Measurements from ENCODE around the gene BSDC1.

Gene BSDC1

DNA sequence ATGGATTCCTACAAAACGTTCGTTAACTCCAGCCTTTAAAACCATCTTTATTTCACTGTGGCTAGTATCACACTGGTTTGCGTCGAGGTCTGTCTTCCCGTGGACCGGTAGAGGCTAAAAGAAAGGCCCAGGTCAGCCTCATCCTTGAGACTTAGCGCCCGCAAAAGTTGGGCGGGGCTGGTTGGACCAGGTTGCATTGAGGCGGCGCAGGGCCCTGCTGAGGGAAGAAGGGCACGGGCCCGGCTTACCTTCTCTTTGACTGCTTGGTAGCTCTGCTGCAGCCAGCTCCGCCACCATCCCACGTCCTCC, 455 bp downstream of the BSDC1 start:
- DNase-seq: no peak

DNA sequence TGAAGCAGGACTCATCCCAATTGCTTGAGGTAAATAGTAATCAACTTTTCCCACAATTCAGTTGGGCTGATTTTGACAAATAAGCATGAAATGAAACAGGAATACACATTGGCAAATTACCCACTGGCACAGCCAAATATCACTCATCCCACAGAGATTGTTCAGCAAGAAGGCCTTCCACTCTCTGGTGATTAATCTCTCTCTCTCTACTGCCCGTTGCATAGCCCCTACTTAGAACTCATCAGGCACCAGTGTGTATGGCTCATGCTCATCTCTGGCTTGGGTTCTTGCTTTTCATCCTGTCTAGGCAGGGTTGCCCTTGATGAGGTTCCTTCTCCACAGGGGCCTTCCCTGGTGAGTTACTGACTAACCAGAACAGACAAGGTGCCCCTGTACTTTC, 1.1 kb downstream of the BSDC1 start:
- DNase-seq: no peak

DNA sequence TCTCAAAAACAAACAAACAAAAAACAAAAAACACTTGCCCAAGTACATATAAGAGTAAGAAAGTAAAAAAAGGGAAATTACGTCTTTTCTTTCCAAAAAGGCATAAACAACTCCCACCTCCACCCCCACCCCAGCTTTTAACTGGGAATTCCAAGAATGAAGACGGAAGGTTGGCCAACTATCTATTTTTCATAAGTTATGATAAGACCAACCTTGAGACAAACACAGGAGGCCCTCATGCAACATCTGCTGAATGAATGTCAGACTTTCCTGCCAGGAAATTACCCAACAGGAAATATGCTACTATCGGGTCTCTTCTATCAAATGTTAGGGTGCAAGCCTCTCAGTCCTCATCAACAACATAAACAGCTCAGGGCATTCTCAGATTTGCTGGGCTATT, 1.9 kb downstream of the BSDC1 start:
- DNase-seq: no peak

DNA sequence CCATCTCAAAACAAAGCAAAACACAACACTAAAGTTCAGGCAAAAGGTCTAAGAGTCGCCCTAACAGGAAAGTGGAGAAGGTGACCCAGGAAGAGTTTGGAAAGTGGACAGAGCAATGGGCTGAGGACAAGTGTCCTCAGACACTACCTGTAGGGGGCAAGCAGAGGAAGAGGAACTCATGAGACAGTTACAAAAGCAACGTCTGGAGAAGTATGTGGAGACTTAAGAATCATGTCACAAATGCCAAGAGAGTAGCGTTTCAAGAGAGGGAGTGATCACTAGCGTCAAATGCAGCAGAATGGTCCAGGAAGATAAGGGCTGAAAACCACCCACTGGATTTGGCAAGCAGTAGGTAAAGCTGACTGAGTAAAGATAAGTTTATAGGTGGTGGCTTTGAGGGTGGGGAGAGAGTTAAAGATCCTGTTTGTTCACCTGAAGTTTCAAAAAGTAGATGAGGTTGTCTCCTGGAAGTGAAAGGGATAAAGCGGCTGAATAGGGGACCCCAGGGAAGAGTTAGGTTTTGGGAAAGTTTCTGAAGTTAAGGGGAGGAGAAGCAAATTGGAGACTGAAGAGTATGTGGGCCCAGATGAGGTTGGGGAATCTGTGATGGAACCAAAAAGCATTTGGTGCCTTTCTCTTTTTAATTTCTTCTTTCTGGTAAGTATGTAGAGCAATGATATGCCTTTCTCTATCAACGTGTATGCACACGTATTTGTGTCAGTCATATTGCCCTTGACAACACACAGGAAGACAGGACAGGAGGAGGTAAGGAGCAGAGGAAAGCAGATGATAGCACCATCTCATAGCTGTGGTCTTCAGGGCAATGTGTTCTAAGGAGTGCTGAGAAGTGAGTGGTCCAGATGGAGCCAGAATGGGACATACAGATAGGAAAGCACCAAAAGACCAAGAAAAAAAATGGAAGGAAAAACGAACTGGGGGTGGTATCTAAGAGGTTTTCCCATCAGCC, 3.1 kb downstream of the BSDC1 start:
- DNase-seq: no peak

DNA sequence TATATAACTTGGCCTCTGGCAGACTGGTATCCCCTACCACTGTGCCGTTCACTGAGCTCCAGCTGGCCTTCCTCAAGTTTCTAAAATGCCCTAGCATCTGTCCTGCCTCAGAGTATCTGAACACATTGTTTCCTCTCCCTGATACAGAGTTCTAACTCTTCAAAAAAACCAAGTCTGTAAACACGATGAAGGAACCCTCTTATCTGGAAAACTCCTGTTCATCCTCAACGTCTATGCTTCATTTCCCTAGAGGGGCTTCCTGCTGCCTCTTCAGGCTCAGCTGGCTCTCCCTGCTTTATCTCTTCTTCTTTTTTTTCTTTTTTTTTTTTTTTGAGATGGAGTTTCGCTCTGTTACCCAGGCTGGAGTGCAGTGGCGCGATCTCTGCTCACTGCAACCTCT, 5.6 kb downstream of the BSDC1 start:
- no peak for DNase-seq

DNA sequence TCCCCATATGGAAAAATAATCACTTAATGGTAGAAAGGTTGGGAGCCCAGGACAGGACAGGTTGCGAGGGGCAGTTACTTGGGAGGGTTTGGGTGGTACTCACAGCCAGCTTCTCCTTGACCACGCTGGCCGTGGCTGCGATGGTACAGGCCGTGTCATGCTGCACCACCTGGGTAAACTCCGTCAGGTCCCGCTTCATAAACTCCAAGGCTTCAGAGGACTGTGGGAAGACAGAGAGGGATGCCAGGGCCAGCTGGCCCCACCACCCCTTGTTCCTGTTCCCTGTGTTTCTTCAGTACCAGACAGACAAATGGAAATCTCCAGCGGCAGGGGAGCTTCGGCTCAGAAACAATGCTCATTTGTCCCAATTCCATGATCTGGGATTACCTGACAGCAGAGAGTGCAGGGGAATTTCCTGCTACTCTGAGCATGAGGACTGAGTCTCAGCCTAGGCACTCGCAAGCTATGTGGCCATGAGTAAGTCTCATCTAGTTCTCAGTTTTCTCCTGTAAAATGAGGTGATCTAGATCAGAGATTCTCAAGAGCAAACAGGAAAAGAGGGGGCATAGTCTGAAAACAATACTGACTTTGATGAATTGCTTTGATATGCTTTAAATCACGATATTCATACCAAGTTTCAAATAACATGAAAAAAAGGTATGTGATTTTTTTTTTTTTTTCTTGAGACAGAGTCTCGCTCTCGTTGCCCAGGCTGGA, 7.4 kb downstream of the BSDC1 start:
- no peak for DNase-seq

DNA sequence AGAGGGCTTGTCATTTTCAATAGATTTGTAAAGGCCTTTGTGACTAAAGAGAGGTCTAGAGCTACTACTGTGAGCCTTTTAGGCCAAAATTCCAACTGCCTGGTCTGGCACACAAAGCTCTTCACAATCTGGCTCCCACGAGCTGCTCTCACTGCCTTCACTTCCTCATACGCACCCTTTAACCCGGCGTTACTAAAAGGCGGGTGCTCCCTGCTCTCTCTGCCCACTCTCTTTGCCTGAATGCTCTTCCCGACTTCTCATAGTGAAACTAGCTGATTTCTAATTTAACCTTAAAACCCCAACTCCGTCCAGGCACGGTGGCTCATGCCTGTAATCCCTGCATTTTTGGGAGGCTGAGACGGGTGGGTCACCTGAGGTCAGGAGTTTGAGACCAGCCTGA, 14.2 kb downstream of the BSDC1 start:
- DNase-seq: no peak

DNA sequence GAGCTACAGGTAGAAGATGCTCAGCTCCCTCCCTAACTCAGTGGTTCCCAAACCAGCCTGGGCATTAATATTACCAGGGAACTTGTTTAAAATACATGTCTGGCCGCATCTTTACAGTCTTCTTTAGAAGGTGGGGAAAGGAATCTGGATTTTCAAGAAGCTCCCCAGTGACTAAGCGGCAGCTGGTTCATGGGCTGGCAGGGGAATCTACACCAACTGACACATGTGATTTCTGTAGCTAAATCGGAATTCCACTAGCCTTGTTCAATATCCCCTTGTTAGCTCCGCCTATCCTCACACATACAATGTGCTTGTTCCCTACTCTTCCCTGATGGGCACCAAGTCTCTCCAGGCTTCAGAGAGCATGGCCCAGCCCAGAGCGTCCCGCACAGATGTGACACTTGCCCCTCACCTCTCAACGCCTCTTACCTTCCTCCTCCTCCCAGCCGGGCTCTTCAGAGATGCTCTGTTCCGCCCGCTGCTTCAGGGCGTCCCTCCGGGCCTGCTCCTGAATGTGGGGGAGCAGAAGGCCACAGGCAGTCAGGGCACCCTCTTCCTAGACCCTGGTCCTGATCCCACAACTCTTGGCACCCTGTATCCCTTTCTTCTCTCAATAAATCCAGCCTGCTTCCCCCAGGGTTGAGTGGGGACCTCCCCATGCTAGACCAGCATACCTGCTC, 16.6 kb downstream of the BSDC1 start:
- DNase-seq: no peak

DNA sequence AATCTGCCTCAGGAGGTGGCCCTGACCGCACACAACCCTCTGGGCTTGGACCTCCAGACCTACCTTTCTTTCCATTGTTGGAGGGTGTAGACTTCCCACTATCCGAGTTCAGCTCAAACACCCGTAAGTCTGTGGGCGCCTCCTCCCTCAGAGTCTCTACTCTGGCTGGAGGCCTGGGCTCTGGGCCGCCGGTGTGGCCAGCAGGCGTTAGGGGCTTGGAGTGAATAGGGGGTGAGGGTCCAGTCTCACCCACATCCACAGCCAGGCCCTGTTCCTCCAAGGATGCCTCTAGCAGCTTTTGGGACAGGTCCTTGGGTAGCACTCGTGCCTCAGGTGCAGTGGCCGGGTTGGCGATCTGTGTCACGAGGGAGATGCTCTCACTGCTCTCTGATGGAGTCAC, 18.0 kb downstream of the BSDC1 start:
- no peak for DNase-seq

DNA sequence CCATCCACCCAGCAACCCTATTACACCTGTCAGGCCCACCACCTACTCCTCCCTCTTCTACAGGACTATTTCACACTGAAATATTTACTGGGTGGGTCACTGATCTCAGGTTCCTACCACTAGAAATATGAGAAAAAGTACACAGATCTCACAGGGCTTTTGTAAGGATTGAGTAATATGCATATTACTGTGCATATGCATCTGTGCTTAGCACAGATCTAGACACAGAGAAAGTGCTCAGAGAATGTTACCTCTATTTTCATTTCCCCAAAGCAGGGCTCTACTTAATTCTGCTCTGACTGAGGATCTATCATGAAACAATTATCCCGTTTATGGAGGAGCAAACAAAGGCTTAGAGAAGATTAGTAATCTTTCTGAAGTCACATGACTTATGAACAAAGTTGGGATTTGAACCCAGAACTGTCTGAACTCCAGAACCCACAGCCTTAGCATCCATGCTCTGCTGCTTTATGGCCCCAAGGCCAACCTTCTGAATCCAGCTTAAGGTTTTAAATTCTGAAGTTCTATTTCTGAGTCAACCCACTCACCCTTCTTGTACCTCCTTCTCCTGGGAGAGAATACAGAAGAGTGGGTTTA, 20.1 kb downstream of the BSDC1 start:
- DNase-seq: no peak

DNA sequence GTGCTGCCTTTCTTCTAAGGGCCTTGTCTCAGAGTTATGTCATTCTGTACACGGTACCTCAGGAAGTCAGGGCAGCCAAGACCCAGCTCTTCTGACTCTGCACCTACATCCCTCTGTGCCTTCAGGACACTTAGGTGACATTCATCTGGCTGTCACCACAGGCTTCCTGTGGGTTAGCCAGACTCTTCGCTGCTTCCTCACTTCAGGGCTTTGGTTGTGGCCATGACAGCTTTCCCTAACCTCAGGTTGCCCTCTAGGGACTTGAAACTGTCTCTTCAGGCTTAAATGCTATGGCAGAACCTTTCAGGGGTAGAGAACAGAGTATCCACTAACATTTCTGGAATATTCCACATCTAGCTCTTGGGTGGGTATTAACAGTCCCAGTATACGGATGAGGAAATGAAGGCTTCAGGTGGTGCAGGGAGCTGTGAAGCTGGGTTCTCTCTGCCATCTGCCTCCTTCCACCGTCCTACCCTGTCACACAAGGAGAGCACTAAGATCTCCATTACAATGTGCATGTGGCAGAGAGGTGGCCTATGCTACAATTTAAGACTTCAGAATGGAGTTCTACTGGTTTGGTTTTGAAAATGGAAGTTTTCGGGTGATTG, 22.0 kb downstream of the BSDC1 start:
- no peak for DNase-seq

DNA sequence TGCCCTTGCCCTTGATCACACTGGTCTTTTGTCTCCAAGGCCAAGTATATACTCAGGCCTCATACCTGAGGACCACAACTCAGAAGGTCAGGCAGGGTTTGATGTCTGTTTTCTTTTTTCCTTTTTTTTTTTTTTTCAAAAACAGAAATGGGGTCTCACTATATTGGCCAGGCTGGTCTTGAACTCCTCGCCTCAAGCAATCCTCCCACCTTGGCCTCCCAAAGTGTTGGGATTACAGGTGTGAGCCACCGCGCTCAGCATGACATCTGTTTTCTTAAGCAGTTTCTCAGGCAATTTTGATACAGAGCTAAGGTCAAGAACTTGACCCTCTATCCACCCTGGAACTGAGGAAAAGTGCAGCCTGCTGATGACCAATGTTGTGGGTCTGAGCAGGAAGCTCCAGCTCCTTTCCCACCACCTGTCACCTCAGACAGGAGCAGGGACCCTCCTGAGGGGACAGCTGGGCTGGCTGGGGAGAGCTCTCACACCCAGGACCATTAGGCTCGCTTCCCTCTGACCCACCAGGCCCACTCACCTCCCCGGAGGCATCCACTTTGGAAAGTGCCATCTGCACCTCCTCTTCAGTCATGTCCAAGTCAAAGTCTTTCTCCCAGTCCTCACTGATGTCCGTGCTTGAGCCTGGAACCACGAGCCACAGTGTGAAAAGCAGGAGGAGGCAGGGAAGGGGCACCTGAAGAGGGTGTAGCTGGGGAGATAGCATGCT, 26.2 kb downstream of the BSDC1 start:
- no peak for DNase-seq

DNA sequence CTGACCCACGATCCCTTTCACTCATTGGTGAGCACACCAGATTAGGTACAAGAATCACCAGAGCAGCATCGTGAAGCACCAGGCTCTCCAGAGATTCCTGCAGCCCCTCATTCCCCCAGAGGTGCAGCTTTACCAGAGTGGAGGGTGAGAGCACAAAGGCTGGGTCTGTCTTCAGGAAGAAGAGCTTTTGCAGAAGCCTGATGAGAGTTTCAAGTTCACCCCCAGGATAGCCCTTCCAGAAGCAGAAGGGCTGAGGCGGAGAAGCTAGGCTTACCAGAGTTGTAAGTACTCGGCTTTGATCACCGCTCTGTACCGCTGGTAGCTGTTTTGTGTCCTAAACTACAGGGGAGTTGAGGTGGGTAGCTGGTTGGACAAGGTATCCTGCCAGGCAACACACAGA, 28.8 kb downstream of the BSDC1 start:
- DNase-seq: no peak

DNA sequence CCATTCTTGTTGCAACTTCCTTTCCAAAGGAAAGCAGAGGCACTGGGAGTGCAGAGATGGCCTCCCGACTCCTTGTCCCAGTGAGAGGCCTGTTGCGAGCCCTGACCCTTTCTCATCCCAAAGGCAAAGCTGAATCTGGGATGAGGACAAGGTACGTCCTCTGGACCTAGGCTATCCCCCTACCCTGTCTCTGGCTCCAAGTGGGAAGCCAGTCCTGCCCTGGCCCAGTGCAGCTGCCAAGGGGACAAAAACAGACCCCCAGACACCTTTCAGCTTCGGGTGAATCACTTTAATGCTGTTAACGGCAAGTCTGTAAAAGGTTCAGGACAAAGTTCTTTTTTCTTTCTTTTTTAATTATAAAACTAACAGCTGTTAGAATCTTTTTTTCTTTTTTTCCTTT, 29.4 kb downstream of the BSDC1 start:
- no peak for DNase-seq

DNA sequence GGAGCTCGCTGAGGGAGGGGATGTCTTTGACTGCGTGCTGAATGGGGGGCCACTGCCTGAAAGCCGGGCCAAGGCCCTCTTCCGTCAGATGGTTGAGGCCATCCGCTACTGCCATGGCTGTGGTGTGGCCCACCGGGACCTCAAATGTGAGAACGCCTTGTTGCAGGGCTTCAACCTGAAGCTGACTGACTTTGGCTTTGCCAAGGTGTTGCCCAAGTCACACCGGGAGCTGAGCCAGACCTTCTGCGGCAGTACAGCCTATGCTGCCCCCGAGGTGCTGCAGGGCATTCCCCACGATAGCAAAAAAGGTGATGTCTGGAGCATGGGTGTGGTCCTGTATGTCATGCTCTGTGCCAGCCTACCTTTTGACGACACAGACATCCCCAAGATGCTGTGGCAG, 30.5 kb downstream of the BSDC1 start:
- no peak for DNase-seq

DNA sequence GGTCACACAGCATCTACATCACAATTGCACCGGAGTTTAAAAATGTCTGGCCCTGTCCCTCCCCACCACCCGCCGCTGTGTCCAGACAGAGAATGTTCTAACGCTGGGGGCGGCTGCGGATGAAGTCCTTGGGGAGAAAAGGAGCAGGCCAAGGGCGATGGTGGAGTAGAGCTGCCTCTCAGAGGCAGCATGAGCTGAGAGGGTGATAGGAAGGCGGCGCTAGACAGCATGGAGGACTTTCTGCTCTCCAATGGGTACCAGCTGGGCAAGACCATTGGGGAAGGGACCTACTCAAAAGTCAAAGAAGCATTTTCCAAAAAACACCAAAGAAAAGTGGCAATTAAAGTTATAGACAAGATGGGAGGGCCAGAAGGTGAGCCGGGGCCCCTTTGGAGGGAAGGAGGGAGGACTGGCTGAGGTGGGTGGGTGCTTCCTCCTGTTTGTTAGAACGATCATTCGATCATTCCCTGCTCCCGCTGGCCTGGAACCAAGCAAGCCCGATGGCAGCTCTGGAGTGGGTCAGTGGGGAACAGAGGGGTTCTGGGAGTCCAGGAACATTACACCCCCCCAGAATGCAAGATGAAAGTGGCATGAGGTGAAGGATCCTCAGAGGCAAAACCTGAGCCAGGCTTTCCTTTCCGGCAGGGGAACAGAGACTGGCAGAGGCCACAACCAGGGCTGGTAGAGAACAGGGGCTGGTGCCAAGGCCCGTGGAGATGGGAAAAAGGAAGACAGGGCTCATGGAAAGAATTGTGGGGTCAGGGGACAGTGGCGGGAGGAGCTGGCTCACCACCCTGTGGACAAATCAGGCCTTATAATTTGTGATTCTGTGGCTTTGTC, 31.5 kb downstream of the BSDC1 start, which contains the start of the genes FAM229A and TSSK3:
Gene FAM229A (minus strand): TSS at position 12 of the 840 bp plus-strand sequence. CDS start 394 bp downstream, outside the sequence.
Gene TSSK3 (plus strand): TSS at position 66 of the 840 bp plus-strand sequence. CDS start 163 bp downstream, at position 229.
- no peak for DNase-seq

DNA sequence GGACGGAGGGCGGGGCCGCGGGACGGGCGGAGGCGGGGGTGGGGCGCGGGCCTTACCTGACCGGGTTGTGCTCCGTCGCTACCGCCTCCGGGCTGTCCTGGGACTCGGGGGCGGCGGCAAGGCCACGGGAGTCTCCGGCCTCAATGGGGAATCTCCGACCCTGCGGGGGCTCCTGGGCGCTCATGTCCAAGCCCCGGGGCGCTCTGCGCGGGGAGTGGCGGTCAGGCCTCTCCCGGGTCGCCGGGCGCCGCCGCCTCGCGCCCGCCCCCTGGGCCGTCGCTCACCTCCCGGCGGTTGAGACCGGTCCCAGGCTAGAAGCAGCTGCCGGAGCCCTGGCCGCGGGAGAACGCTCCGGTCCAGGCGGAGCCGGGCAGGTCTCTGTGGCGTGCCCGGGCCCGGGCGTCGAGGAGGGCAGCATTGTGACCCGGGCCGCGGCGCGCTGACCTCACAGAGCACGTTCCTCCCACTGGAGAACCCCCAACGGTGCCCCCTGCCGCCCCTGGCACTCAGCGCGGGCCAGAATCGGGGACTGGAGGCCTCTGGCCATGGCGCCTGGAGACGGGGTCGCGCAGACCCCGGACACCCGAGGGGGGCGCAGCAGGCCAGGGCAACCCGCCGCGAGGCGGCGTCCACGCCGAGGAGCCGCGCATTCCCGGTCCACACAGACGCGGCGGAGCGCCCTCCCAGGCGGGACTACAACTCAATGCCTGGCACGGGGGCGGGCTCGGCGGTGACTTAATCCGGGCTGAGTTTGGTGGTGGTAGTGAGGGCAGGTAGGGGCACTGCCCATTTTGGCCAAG, 32.4 kb downstream of the BSDC1 start:
- DNase-seq: no peak

DNA sequence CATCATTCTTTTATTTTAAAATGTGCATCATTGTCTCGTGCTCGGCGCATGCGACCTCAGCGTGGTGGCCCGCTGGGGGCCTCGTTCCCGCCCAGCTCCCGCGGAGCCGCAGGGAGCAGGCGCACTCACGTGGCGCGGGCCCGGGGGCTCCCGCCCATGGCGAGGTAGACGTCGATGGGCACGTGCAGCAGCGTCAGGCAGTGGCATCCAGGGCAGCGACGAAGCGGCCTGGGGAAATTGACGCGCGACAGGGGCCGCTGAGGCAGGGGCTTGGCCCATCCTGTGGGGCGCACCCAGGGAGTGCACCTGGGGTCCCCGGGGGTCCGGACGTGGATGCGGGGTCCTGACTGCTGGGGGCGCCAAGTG, 33.0 kb downstream of the BSDC1 start:
- no peak for DNase-seq

DNA sequence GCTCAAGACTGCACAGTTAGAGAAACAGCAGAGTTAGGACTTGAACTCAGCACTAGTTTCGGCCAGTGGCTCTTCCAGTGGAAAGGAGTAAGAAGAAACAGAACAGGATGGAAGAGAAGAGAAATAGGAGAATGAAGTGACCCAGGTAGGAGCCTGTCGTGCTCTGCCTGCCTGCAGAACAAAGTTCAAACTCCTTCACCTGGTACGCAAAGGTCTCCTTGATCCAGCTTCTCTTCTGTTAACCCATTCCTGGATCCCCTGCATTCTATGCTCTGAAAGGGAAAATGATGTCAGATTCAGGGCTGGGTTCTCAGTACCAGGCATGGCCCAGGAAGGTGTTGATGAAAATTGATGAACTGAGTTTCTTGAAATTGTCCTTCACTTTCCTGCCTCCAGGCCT, 35.8 kb downstream of the BSDC1 start:
- DNase-seq: no peak

DNA sequence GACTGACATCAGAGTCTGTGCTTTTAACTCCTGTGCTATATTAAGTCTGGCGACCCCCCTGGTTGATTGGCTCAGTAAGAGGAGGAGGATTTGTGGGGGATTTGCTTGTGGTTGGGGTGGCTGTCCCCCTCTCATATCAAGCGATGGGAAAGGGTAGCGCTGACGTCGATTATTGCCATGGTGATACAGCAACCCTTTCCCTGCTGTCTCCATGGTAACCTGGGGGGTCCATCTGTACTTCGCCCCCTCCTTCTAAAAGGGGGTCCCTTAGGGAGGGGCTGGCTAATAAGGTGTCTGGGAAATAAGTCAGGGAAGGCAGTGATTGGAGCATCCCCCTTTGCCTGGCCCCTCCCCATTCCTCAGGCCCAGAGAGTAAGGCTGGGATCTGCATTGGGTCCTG, 36.6 kb downstream of the BSDC1 start:
- DNase-seq: no peak

Data from NCI-H2029 treated with DMSO at 0.1 percent for 48 hours (cell line).